ENCODE results near the gene RERE. TPM values are rescaled to one million over a fixed set of nuclear protein-coding genes. Genes with fewer than 3 reads are reported as not detected.

Gene RERE
- total RNA-seq, 1 experiment from 2014 or later = 20.0 TPM

GRCh38 chr1:8325771-8326170 is 491.7 kb downstream of the RERE start:
- no peak for DNase-seq (ENCODE audit: low read depth, low spot score)
- in situ Hi-C loops (cut with HindIII; ENCODE audit: low pct_unique_long_range_greater_than_20kb, low sequenced_read_pairs) = no loop called here

DNA sequence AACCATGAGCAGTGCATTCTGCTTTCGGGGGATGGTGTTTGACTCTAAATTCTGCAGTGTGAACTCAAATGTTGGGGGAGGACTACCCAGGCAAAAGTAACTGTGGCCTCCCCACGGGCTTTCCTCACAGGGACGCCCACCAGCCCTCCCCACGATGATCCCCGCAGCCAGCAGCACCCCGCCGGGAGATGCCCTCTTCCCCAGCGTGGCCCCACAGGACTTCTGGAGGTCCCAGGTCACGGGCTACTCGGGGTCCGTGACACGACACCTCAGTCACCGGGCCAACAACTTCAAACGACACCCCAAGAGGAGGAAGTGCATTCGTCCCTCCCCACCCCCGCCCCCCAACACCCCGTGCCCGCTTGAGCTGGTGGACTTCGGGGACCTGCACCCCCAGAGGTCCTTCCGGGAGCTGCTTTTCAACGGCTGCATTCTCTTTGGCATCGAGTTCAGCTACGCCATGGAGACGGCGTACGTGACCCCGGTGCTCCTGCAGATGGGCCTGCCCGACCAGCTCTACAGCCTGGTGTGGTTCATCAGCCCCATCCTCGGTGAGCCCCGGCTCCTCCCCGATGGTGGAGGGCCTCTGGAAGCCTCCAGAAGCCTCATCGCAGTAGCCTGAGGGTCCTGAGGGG is 493.1 kb downstream of the RERE start:
- no peak for DNase-seq (ENCODE audit: low read depth, low spot score)
- in situ Hi-C loops (cut with HindIII; ENCODE audit: low pct_unique_long_range_greater_than_20kb, low sequenced_read_pairs) = loop anchor here (25.0 kb wide), 1 partner anchor 312 kb away; no protein-coding TSS in a partner anchor

- in situ Hi-C loops (cut with HindIII; ENCODE audit: low pct_unique_long_range_greater_than_20kb, low sequenced_read_pairs) = loop anchor here (25.0 kb wide), 1 partner anchor 311 kb away; no protein-coding TSS in a partner anchor
- no peak for DNase-seq (ENCODE audit: low read depth, low spot score)
Observed at GRCh38 chr1:8323706-8324105, 493.7 kb downstream of the RERE start.

DNA sequence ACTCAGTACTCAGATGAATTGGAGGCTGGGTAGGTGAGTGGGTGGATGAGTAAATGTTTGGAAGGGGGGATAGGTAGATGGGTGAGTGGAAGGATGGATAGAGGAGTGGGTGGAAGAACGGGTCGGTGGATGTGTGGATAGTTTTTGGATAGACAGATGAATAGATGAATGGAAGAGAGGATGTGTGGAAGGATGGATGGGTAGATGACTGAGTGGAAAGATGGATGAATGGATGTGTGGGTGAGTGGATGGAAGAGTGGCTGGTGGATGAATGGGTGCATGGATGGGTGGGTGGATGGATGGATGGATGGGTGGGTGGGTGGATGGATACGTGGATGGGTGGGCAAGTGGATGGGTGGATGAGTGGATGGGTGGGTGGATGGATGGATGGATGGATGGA is 495.8 kb downstream of the RERE start:
- in situ Hi-C loops (cut with HindIII; ENCODE audit: low pct_unique_long_range_greater_than_20kb, low sequenced_read_pairs) = loop anchor here (25.0 kb wide), 1 partner anchor 309 kb away; no protein-coding TSS in a partner anchor
- no peak for DNase-seq (ENCODE audit: low read depth, low spot score)

DNA sequence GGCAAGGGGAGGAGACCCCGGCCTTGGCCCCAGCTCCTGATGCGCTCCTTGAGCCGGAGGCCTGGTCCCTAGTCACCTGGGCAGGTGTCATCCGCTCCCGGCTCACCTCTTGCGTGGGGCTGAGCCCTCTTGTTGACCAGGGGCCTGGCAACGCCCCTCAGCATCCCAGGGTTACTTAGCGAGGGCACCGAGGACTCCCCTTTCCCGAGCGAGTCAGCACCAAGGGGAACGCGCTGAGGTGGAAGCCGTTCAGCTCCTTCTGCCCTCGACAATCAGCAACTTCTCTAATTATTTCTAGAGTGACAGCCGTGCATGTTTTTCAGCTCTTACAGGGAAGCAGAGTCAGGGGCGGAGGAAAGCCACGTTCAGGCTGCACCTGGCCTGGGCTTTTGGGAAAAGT is 499.0 kb downstream of the RERE start:
- in situ Hi-C loops (cut with HindIII; ENCODE audit: low pct_unique_long_range_greater_than_20kb, low sequenced_read_pairs) = loop anchor here (25.0 kb wide), 1 partner anchor 306 kb away; no protein-coding TSS in a partner anchor
- no peak for DNase-seq (ENCODE audit: low read depth, low spot score)

- no peak for DNase-seq (ENCODE audit: low read depth, low spot score)
- in situ Hi-C loops (cut with HindIII; ENCODE audit: low pct_unique_long_range_greater_than_20kb, low sequenced_read_pairs) = loop anchor here (25.0 kb wide), 1 partner anchor 306 kb away; no protein-coding TSS in a partner anchor
Observed at GRCh38 chr1:8317647-8318381, 499.6 kb downstream of the RERE start, which contains the start of gene SLC45A1. TSS of gene SLC45A1 (plus strand) at chr1:8318114. CDS start at chr1:8324330, 6,216 bp downstream.

DNA sequence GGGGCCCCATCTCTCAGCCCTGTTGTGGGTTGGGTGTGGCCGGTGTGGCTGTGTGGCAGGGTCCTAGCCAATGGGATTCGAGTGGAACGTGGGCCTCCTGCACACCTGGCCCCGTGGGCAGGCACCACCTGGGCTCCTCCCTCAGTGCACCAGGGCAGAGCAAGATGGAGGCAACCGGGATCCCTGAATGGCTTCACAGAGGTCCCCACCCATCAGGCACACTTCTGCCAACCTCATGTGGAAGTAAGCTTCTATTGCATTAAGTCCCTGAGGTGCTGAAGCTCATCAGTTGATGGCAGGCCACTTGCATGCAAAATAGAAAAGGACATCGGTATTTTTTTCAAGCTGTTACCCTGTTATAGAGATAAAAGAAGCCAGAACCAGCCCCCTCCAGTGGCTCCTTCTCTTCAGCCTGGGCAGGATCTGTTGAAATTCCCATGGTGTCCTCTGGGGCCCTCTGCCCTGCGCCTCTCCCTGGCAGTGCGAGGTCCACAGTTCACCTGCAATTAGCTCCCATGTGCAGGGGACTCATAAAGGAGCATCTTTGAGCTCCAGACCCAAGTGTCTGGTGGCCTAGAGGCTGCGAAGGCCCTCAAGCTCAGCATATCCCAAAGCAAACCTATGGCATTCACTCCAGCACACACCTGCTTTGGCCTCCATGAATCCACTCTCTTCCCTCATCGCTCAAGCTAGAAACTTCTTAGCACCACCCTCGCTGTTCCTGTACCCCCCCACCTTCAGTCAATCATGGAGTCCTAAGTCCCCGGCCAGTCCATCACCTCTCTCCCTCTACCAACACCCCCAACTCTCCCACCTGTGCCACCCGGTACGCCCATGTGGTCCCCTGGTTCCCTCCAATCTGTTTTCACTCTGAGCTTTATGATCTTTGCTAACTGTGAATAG is 501.6 kb downstream of the RERE start:
- in situ Hi-C loops (cut with HindIII; ENCODE audit: low pct_unique_long_range_greater_than_20kb, low sequenced_read_pairs) = loop anchor here (25.0 kb wide), 1 partner anchor 304 kb away; no protein-coding TSS in a partner anchor
- peak; percentile 22 for DNase-seq (ENCODE audit: low read depth, low spot score)

DNA sequence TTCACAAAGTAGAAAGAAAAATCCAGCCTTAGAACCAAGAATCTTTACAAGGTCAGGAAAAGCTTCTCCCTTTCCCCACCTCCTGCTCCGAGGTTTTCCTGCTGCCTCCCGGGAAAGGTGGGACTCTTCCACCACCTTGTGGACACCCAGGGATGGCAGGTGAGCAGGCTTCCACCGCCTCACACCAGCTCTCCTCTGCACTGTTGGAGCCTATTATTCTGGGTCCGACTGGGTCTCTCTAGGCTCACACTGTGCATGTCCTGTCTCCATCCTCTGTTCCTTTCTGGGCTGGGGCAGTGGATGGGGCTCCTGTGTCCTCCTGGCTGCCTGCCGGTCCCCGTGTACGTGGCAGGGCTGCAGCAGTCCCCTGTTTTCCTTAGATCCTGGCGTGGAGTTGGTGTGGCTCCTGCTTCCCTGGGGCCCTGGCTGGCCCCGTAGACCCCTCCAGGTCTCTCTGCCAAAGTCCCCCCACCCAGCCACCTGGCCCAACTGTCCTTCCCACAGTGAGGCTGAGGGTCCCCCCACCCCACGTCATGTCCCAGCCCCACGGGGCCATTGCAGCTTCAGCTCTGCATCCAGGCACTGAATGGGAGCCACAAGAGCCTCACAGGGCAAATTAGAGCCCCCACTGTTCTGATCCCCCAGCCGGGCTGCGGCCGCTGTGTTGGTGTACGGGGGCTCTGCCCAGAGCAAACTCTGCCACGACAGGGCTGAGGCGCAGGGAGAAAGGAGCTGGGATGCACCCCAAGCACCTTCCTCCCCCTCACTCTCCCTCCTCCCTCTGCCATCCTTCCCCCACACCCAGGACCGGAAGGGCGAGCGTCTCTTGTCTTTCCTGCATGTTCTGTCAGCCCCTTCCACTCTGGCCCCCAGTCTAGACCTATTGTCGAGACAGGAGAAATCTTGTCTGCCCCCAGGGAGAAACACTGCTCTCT is 502.8 kb downstream of the RERE start:
- DNase-seq (ENCODE audit: low read depth, low spot score) = peak; percentile 76
- in situ Hi-C loops (cut with HindIII; ENCODE audit: low pct_unique_long_range_greater_than_20kb, low sequenced_read_pairs) = loop anchor here (25.0 kb wide), 1 partner anchor 302 kb away; no protein-coding TSS in a partner anchor

GRCh38 chr1:8313231-8313630 is 504.2 kb downstream of the RERE start:
- in situ Hi-C loops (cut with HindIII; ENCODE audit: low pct_unique_long_range_greater_than_20kb, low sequenced_read_pairs) = loop anchor here (25.0 kb wide), 1 partner anchor 301 kb away; no protein-coding TSS in a partner anchor
- DNase-seq (ENCODE audit: low read depth, low spot score) = no peak

GRCh38 chr1:8312235-8313218 is 504.9 kb downstream of the RERE start:
- no peak for DNase-seq (ENCODE audit: low read depth, low spot score)
- in situ Hi-C loops (cut with HindIII; ENCODE audit: low pct_unique_long_range_greater_than_20kb, low sequenced_read_pairs) = loop anchor here (25.0 kb wide), 1 partner anchor 300 kb away; no protein-coding TSS in a partner anchor

GRCh38 chr1:8311068-8311718 is 506.2 kb downstream of the RERE start:
- no peak for DNase-seq (ENCODE audit: low read depth, low spot score)
- in situ Hi-C loops (cut with HindIII; ENCODE audit: low pct_unique_long_range_greater_than_20kb, low sequenced_read_pairs) = loop anchor here (25.0 kb wide), 1 partner anchor 299 kb away; no protein-coding TSS in a partner anchor

DNA sequence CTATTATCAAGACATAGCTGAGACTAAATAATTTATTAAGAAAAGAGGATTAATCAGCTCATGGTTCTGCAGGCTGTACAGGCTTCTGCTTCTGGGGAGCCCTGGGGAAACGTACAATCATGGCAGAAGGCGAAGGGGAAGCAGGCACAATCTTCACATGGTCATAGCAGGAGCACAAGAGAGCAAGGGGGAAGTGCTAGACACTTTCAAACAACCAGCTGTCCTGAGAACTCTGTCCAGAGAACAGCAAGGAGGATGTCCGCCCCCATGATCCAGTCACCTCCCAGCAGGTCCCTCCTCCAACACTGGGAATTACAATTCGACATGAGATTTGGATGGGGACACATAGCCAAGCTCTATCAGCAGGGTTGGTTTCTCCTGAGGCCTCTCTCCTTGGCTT is 509.8 kb downstream of the RERE start:
- in situ Hi-C loops (cut with HindIII; ENCODE audit: low pct_unique_long_range_greater_than_20kb, low sequenced_read_pairs) = loop anchor here (25.0 kb wide), 1 partner anchor 295 kb away; no protein-coding TSS in a partner anchor
- DNase-seq (ENCODE audit: low read depth, low spot score) = no peak

- no peak for DNase-seq (ENCODE audit: low read depth, low spot score)
- in situ Hi-C loops (cut with HindIII; ENCODE audit: low pct_unique_long_range_greater_than_20kb, low sequenced_read_pairs) = loop anchor here (25.0 kb wide), 1 partner anchor 292 kb away; no protein-coding TSS in a partner anchor
Observed at GRCh38 chr1:8303876-8304275, 513.6 kb downstream of the RERE start.

DNA sequence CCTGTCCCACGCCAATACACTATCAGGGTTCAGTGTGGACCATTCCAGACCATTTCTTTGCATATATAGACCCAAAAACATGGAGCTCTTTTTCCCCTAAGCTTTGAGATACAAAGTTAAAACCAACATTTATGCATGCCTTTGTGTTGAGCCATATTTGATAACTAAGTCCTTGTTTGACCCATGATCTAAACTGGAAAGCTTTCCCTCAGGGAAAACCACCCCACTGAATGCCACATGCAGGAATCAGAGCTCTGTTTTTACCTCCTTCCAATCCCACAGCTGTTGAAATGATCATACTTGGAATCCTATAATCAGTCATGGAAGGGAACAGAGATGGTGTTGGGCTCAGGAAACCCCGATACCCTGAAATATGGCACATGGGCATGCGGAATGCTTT is 514.3 kb downstream of the RERE start:
- in situ Hi-C loops (cut with HindIII; ENCODE audit: low pct_unique_long_range_greater_than_20kb, low sequenced_read_pairs) = loop anchor here (25.0 kb wide), 1 partner anchor 291 kb away; no protein-coding TSS in a partner anchor
- peak; percentile 45 for DNase-seq (ENCODE audit: low read depth, low spot score)
